ENCODE data around the gene CHCHD2.
"Not testable (repeated sequence)": the region's sequence is repeated elsewhere in the genome, so short reads cannot be mapped to it uniquely, and the experiment has no call there.

Gene CHCHD2, protein sequence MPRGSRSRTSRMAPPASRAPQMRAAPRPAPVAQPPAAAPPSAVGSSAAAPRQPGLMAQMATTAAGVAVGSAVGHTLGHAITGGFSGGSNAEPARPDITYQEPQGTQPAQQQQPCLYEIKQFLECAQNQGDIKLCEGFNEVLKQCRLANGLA
- long read RNA-seq, donor 1, transcript CHCHD2-201 (4 exons, 901 nt), result major isoform, 456 of 634 reads
- long read RNA-seq, donor 1, transcript CHCHD2-202 (3 exons, 694 nt), result minor isoform, 16 of 634 reads
- long read RNA-seq, donor 1, partial matches to known transcripts, result 143 of 634 reads
- long read RNA-seq, donor 1, other reads (novel, unspliced or antisense), result 19 of 634 reads
- long read RNA-seq, donor 2, transcript CHCHD2-201 (4 exons, 901 nt), result major isoform, 246 of 346 reads
- long read RNA-seq, donor 2, transcript CHCHD2-202 (3 exons, 694 nt), result minor isoform, 7 of 346 reads
- long read RNA-seq, donor 2, partial matches to known transcripts, result 82 of 346 reads
- long read RNA-seq, donor 2, other reads (novel, unspliced or antisense), result 11 of 346 reads
- long read RNA-seq, donor 3, transcript CHCHD2-201 (4 exons, 901 nt), result major isoform, 129 of 177 reads
- long read RNA-seq, donor 3, partial matches to known transcripts, result 44 of 177 reads
- long read RNA-seq, donor 3, other reads (novel, unspliced or antisense), result 0 of 177 reads
- long read RNA-seq, donor 4, transcript CHCHD2-202 (3 exons, 694 nt), result minor isoform, 10 of 342 reads
- long read RNA-seq, donor 4, transcript CHCHD2-201 (4 exons, 901 nt), result major isoform, 258 of 342 reads
- long read RNA-seq, donor 4, partial matches to known transcripts, result 67 of 342 reads
- long read RNA-seq, donor 4, other reads (novel, unspliced or antisense), result 7 of 342 reads
- long read RNA-seq, donor 5, transcript CHCHD2-202 (3 exons, 694 nt), result minor isoform, 9 of 438 reads
- long read RNA-seq, donor 5, transcript CHCHD2-201 (4 exons, 901 nt), result major isoform, 338 of 438 reads
- long read RNA-seq, donor 5, partial matches to known transcripts, result 77 of 438 reads
- long read RNA-seq, donor 5, other reads (novel, unspliced or antisense), result 14 of 438 reads
- long read RNA-seq, donor 6, transcript CHCHD2-201 (4 exons, 901 nt), result major isoform, 266 of 365 reads
- long read RNA-seq, donor 6, transcript CHCHD2-202 (3 exons, 694 nt), result minor isoform, 5 of 365 reads
- long read RNA-seq, donor 6, partial matches to known transcripts, result 85 of 365 reads
- long read RNA-seq, donor 6, other reads (novel, unspliced or antisense), result 9 of 365 reads
- long read RNA-seq, donor 7, transcript CHCHD2-202 (3 exons, 694 nt), result minor isoform, 10 of 669 reads
- long read RNA-seq, donor 7, transcript CHCHD2-201 (4 exons, 901 nt), result major isoform, 484 of 669 reads
- long read RNA-seq, donor 7, partial matches to known transcripts, result 162 of 669 reads
- long read RNA-seq, donor 7, other reads (novel, unspliced or antisense), result 13 of 669 reads
- long read RNA-seq, donor 8, transcript CHCHD2-201 (4 exons, 901 nt), result major isoform, 267 of 365 reads
- long read RNA-seq, donor 8, transcript CHCHD2-202 (3 exons, 694 nt), result minor isoform, 6 of 365 reads
- long read RNA-seq, donor 8, partial matches to known transcripts, result 79 of 365 reads
- long read RNA-seq, donor 8, other reads (novel, unspliced or antisense), result 13 of 365 reads

DNA sequence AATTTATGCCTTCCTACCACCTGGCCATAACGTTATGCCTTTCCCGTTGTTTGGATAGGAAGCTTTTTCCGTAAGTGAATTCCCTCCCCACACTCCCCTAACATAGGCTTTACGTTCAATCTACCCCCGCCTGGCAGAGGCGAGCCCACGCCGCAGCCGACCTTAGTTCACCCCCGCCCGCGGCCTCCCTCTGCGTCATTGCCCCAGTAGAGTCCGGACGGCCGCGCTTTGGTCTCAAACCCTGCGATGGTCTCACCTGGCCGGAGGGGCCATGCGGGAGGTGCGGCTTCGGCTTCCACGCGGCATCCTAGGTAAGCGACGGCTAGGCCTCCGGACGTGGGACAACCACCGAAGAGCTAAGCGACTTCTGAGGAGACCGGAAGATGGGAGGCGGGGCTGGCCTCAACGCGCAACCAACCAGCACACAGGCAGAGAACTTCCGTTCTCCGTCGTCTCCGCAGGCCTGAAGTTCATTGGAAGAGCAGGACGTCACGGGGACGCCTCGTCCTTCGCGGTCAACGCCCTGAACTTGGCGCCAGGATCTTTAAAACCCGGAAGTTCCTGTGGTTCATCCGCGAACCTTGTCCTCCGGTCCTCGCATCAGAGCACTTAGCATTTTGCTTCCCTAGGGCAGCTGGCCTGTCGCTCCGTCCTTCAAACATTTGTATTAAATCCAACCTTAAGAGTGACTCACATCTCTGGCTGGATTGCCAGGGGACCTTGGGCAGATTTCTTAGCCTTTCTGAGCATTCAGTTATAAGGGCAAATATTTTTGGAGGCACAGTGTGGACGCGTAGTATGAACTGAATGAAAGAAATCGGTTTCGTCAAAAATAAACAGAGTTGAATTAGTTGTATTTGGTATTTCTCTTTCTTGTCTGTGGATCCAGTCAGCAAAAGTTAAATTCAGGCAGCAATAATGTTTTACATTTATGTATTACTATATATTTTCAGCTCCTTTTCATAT lies at the start of gene CHCHD2:
CHCHD2 (minus strand) TSS at position 369 of the 966 bp plus-strand sequence; CDS start at position 306, 63 bp downstream.
- DNase-seq, result peak; percentile 87

DNA sequence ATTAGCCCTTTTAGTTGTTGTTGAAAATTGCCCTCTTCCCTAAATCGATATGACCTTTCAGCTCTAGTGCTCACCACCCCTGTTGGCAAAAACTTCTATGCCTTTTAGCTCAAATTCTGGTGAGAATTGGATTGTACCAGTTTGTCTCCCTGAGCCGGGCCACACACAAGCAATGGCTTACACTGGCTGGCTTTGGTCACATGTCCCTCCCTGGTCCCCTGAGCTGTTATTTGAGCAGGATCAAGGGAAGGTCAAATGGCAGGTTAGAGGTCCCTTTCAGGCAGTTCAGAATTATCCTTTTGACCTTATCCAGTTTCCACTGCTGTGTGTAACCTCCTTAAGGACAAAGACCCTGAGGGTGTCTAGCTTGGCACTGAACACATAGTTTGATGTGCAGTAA lies 24.8 kb upstream of the CHCHD2 start:
- not testable (repeated sequence) for DNase-seq

DNA sequence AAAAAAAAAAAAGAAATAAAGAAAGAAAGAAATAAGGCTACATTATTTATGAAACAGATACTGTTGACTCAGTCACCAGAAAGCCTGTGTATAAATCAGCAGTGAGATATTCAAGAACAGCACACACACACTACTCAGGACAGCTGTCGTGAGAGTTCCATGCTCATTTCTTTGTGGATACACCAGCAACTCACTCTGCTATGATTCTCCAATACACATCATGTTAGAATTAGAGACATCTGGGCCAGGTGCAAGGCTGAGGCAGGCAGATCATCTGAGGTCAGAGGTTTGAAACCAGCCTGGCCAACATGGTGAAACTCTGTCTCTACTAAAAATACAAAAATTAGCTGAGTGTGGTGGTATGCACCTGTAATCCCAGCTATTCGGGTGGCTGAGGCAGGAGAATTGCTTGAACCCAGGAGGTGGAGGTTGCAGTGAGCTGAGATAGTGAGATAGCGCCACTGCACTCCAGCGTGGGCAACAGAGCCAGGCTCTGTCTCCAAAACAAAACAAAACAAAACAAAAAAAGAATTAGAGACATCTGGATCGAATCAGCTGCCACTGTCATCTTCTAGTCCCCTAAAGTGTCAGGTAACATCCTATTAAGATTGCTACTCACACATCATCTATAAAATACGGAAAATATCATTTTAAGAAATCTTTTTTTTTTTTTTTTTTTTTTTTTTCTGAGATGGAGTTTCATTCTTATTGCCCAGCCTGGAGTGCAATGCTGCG lies 21.1 kb upstream of the CHCHD2 start:
- DNase-seq, result no peak

DNA sequence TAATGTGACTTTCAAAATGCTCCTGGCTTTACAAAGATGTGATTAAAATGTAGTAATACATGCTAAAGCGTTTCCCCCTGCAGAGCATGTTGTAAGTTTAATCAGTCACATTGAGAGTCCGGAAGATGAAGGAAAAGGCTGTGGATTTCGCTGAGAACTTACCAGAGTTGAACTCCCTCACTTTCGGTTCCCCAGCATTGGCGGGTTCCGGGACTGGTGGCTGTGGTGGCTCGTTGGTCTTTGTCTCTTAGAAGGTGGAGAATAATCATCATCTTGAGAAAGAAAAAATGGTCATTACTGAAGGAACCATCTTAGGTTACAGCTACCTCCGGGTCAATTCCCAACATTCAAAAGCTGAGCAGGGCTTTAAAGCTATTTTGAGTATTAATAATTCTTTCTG lies 19.6 kb upstream of the CHCHD2 start:
- no peak for DNase-seq

DNA sequence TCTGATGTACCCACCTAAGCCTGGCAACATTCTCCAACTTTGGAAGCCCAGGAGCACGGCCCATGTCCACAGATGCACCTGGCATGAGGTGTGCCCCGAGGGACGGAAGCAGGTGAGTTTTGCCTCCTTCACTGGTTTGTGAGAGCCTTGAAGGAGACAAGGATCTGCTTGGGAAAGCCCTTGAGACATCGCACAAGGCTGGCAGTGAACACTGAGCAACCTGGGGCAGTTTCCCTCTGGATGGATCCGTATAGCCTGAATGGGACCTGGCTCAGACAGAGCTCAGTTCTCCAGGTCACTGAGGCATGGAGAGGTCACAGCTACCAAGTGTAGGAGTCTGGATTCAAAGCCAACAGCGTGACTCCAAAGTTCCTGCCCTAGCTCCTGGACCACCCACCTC lies 18.7 kb upstream of the CHCHD2 start:
- DNase-seq, result no peak

DNA sequence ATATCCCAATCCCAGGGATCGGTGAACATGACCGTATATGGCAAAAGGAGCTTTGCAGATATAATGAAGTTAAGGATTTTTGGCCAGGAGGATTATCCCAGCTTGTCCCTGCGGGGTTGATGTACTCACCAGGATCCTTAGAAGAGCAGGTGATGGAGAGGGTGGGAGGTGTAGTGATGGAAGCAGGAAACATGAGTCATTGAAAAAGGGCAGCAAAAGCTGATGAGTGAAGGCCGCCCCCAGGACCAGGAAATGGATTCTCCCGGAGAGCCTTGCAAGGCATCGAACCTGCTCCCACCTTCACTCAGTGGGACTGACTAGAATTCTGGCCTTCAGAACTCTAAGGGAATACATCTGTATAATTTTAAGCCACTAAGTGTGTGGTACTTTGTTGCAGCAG lies 15.2 kb upstream of the CHCHD2 start:
- DNase-seq, result no peak

DNA sequence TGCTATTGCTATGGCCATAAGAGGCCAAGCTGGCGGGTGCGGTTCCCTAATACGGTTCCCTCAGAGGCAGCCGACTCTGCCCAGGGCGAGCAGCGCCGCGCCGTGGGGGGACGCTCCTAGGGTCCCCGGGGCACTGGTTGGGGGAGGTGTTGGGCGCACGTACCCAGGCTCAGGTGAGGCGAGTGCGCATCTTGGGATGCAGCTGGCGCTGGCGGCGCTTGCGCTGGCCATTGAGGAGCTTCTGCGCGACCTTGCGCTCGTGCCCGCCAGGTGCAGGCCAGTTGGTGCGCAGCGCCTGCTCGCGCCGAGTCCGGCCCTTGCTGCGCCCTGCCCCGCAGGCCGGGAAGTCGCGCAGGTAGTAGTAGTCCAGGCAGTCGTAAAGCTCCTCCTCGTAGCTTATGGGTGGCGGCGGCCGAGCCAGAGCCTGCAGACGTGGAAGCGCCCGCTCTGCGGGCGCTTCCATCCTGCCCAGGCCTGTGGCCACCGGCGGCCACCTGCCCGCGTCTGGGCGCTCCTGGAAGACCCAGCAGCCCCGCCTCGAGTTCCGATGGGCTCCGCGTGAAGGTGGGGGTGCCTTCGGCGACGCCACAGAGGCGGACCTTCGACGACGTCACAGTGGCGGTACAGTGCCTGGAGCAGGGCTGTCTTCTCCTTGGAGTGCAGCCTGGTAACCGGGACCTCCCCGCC lies 9.7 kb upstream of the CHCHD2 start, which contains the start of gene NUPR2:
NUPR2 (minus strand) TSS at position 566 of the 687 bp plus-strand sequence; CDS start at position 463, 103 bp downstream.
- peak; percentile 68 for DNase-seq

DNA sequence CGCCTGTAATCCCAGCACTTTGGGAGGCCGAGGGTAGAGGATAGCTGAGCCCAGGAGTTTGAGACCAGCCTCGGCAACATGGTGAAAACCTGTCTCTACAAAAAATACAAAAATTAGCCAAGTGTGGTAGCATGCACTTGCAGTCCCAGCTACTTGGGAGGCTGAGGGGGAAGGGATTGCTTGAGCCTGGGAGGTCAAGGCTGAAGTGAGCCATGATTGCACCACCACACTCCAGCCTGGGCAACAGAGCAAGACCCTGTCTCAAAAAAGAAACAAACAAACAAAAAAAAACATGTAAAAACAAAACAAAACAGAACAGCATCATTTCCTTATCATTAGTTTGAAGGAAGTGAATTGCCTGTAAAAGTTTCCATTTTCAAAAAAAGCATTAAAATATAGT lies 6.0 kb upstream of the CHCHD2 start:
- DNase-seq, result not testable (repeated sequence)

DNA sequence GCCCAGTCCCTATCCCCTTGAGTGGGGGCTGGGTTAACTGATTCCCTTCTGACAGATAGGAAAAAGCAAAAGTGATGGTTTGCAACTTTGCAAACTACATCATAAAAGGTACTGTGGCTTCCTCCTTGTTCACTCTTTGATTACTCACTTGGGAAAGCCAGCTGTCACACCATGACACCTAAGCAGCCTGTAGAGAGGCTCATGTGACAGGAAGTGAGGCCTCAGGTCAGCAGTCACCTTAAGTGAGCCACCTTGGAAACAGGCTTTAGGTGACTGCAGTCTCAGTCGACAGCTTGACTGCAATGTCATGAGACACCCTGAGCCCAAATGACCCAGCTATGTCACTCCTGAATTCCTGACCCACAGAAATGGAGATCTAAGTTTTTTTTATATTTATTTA lies 4.3 kb upstream of the CHCHD2 start:
- no peak for DNase-seq

DNA sequence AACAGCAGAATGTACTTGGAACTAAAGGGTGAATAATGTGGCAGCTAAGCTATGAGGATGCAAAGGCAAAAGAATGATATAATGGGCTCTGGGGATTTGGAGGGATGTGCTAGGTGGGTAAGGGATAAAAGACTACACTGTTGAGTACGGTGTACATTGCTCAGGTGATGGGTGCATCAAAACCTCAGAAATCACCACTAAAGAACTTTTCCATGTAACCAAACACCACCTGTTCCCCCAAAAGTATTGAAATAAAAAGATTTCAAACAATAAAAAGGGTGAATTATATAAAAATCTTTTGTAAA lies 1.6 kb upstream of the CHCHD2 start:
- no peak for DNase-seq

DNA sequence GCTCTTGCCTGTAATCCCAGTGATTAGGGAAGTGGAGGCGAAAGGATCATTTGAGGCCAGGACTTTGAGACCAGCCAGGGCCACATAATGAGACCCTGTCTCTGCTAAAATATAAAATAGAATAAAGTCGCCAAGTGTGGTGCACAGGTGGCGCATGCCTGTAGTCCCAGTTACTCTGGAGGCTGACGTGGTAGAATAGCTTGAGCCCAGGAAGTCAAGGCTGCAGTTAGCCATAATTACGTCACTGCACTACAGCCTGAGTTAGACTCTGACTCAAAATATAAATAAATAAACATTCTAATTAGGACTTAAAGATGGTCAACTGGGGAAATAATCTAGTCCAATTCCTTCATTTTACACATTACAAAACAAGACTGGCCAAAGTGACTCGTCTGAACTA lies 768 bp downstream of the CHCHD2 start:
- peak; percentile 21 for DNase-seq

DNA sequence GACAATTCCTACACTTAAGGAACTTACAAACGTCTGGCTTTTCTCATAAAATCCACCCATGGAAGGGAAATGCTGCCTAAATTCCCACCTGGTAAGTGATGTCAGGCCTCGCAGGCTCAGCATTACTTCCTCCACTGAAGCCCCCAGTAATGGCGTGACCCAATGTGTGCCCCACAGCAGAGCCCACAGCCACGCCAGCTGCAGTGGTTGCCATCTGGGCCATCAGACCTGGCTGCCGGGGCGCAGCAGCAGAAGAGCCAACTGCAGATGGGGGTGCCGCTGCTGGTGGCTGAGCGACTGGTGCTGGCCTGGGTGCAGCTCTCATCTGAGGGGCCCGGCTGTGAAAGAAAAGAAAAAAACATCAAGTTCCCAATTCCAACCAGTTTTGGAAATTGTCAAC lies 2.1 kb downstream of the CHCHD2 start:
- not testable (repeated sequence) for DNase-seq

DNA sequence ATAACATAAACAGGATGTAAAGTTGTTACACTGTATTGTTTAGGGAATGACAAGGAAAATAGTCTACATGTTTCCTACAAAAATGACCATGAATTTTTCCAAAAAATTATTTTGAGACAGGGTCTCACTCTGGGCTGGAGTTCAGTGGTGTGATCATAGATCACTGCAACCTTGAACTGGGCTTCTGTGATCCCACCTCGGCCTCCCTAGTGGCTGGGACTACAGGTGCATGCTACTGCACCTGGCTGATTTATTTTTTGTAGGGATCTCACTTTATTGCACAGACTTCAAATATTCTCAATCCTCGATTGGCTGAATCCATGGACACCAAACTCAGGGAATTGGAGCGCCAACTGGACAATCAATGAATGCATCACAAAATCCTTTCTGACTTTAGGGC lies 6.6 kb downstream of the CHCHD2 start:
- DNase-seq, result no peak

DNA sequence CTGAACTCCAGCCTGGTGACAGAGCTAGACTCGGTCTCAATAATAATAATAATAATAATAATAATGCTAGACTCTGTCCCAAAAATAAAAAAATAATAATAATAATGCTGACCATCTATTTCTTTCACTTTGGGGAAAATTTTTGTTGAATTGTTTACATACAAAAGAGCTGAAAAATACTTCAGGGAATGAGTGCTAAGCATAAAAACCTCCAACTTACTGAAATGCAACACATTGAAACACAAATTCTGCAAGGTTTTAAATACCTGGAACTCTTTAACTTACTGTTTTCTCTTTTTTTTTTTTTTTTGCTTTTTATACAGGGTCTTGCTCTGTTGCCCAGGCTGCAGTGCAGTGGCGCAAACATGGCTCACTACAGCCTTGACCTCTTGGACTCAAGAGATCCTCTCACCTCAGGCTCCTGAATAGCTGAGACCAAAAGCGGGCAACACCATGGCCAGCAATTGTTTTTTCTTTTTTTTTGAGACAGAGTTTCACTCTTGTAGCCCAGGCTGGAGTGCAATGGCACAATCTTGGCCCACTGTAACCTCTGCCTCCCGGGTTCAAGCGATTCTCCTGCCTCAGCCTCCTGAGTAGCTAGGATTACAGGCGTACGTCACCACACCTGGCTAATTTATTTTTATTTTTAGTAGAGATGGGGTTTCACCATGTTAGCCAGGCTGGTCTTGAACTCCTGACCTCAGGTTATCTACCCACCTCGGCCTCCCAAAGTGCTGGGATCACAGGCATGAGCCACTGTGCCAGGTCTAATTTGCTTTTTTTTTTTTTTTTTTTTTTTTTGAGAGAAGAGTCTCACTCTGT lies 7.9 kb downstream of the CHCHD2 start:
- not testable (repeated sequence) for DNase-seq

DNA sequence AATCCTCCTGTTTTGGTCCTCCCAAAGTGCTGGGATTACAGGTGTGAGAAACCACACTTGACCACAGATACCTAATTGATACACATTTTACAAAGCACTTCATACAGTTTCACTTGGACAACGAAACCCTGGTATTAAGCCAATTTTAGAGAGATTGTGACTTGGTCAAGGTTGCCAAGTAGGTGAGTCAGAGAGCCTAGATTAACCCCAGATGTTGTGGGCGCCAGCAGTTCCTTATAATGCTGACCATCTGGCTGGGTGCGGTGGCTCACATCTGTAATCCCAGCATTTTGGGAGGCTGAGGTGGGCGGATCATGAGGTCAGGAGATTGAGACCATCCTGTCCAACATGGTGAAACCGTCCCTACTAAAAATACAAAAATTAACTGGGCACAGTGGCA lies 8.6 kb downstream of the CHCHD2 start:
- DNase-seq, result no peak

DNA sequence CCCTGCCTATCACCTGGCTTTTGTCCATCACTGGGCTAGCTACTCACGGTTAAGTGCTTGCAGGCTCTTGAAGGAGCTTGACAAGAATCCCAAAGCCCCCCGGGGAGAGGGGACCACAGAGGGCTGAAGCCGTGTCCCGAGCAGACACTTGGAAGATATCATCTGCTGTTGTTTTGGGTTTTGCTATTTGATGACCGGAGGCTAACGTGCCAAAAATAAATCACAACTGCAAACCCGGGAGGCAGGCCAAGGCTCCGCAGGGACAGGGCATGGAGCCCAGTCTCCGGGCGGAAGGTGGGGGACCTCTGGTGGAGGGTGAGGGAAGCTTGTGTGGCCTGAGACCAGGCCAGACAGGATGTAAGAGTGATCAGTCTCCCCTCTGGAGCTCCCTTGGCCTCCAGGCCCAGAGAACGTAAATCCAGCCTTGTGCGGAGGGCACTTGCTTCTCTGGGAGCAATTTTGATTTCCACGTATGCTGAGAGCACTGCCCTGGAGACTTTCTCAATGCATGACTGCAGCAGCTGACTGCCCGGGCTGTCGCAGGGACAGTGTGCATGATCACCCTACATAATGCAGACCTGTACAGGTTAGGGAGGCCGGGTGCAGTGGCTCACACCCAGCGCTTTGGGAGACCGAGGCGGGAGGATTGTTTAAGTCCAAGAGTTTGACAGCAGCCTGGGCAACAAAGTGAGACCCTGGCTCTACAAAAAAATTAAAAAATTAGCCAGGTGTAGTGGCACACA lies 13.3 kb downstream of the CHCHD2 start, which contains the start of gene PHKG1:
PHKG1 (minus strand) TSS at position 164 of the 743 bp plus-strand sequence. CDS start 4,011 bp downstream, outside the sequence.
- DNase-seq, result no peak

DNA sequence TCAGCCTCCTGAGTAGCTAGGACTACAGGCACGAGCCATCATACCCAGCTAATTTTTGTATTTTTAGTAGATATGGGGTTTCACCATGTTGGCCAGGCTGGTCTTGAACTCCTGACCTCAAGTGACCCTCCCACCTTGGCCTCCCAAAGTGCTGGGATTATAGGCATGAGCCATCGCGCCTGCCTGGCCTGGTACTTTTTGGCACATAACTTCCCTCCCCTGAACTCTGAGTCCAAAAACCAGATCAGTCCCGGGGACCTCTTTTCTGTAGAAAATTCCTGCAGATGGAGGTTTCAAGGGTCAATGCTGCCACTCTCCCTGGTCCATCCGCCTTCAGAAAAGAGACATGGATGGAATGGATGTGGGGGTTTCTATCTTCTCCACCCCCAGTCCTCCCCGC lies 13.9 kb downstream of the CHCHD2 start:
- DNase-seq, result not testable (repeated sequence)

All from right kidney (tissue), 9 donors.